GM21786 (cell line): ENCODE results near the gene IL37.

ENCODE experiments used
- ATAC-seq: cut with Tn5 transposase; IDR thresholded peaks from one replicate; pipeline ENCODE4 v1.9.1; 2021; ENCODE audit not compliant: unreplicated experiment

Gene IL37

DNA sequence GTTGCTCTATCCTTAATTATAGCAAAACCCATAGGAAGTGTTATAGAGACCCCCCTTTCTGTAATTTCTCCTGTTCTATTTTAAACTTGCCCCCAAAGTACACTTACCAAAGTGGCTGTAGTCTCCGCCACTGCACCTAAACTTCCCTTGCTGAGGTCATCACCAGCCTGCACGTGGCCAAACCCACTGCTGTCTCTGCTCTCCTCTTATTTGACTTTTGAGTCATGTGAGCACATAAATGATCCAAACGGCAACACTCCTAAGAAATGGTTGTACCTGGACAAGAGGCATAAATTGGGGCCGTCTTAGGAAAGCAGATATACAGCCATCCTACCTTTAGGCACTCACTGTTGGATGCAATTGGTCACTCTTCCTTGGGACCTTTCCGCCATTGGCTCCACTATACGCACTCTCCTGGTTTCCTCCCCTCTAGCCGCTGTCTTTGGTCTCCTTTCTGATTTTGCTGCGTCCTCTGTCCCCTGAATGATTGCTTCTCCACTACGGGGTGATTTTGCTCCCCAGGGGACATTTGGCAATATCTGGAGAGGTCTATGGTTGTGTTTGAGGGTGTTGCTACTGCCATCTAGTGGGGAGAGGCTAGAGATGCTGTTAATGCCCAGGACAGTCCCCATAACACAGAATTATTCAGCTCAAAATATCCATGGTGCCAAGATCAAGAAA, 47.6 kb downstream of the IL37 start:
- ATAC-seq: no peak

DNA sequence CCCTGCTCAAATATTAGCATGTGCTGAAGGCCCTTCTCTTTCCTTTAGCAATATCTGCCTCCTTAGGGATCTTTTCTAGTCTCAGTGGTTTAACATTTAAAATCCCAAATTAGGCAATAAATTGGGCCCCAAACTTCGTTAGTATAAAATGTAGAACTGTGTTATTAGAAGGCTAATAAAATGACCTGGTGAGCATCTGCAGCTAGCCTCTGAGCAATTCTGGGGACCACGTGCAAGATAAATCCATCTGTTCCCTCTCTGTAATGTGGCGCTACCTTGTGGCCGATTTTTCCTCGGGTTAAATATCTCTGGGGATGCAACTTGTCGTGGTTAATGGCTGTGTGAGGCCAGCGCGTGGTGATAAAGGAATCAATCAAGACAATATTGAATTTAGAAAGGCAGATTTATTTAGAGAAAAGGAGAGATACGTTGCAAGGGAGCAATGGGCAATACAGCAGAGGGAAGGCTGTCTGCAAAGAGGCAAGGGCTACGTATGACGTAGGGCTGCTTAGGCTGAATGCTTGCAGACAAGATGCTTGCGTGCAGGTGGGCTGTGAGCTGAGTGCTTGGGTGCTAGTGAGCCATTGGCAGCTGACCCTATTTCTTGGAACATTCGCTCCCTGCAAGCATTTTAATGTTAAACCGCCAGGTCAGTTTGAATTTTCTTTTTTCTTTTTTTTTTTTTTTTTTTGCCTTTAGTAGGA, 48.3 kb downstream of the IL37 start:
- ATAC-seq: no peak

DNA sequence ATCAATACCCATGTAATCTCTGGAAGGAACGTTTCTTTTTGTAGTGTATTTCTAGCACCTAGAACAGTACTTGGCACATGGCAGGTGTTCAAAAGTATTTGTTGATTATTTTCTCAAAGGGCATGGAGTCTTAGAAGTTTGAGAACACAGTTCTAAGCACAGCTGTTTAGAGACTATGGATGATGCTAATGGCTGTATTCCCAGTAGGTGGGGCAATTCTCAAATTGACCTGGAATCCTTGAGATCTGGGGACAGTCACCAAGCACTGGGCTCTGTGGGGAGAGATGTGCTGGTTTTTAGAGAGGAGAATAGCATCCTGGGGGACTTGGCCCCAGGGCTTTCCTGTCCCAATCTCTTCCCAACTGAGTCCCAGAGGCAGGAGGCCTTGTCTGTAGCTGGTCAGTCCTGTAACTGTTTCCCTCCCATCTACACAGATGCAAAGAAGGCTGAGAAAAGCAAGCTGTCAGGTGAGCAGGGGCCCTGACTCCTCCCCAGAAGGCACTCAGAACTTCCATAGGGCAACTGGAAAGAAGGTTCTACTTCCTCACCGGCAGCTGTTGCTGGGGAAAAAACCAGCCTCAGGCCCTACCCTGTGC, 49.4 kb downstream of the IL37 start:
- no peak for ATAC-seq

DNA sequence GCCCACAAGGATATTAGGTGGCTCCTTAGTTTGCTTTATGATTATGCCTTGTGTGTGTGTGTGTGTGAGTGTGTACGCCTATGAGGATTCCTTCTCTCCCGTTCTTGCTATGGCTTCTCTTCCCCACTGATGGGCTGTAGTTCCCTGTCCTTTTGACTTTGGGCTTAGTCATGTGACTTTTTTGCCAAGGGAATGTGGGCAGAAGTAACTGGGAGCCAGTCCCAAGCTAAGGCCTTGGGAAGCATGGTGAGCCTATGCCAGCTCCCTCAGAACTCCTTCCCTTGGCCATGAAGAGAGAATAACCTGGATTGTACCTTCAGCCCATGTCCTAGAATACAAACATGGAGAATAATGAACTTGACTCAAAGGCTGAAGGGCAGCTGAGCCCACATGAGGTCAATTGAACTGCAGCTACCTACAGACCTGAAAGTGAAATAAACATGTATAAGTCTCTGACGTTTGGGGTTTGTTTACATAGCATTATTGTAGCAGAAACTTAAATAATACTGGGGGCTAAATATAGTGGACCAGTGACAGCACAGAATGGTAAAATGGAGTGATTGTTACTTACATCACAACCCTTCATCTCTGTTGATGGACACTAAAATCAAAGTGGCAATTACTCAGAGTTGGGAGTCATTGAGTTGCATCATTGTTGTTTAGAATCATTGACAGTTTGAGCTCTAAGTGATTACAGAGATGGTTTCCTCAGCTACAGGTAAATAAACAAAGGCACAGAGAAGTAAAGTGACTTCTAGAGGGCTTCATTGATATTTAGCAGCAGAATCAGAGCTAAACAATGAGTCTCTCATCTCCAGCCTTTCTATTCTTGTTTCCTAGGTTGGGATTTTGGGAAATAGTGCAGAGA, 51.6 kb downstream of the IL37 start:
- ATAC-seq: peak; percentile 64

DNA sequence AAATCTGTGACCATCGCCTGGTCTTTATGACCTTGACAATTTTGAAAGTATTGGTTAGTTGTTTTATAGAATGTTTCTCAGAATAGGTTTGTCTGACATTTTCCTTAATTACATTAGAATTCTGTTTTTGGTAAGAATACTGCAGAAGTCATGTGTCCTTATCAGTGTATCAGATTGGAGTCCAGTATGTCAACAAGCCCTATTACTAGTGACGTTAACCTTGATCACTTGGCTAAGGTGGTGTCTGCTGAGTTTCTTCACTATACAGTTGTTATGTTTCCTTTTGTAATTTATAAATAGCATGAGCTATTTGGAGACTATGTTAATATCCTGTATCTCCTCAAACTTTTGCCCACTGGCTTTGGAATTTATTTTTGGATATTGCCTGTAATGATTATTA, 56.1 kb downstream of the IL37 start:
- no peak for ATAC-seq
